ENCODE measurements around the gene FRRS1. TPM values are rescaled to one million over a fixed set of nuclear protein-coding genes. Genes with fewer than 3 reads are reported as not detected.

The FRRS1 gene
- total RNA-seq, 1 donor from 2014 or later: 6.8 TPM

- ATAC-seq (no peak), DNase-seq (no peak)
- Histone ChIP-seq H3K27ac (no peak overlapping the region), H3K4me3 (no peak overlapping the region), H3K9me3 (no peaks in the 10 kb centered on the region), H3K4me1 (no peaks in the 10 kb centered on the region), H3K36me3 (no peaks in the 10 kb centered on the region), H3K27me3 (no peaks in the 10 kb centered on the region)
- no peak for TF ChIP-seq CTCF (IDR thresholded peaks at IDR 0.05)
- intact Hi-C loops (cut with DNase I): no loop called here
Measured at GRCh38 chr1:99784809-99785255, 18.4 kb upstream of the FRRS1 start.

GRCh38 chr1:99784143-99784542 is 17.7 kb upstream of the FRRS1 start:
- ATAC-seq: no peak
- Histone ChIP-seq H3K27ac (no peak overlapping the region), H3K36me3 (no peaks in the 10 kb centered on the region), H3K4me1 (no peaks in the 10 kb centered on the region), H3K4me3 (no peak overlapping the region), H3K27me3 (no peaks in the 10 kb centered on the region), H3K9me3 (no peaks in the 10 kb centered on the region)
- TF ChIP-seq CTCF (IDR thresholded peaks at IDR 0.05): no peak
- DNase-seq: no peak
- intact Hi-C loops (cut with DNase I): no loop called here

- no peak for DNase-seq
- ATAC-seq: no peak
- Histone ChIP-seq H3K36me3 (no peaks in the 10 kb centered on the region), H3K9me3 (no peaks in the 10 kb centered on the region), H3K27me3 (no peaks in the 10 kb centered on the region), H3K27ac (no peak overlapping the region), H3K4me1 (no peaks in the 10 kb centered on the region), H3K4me3 (no peak overlapping the region)
- no peak for TF ChIP-seq CTCF (IDR thresholded peaks at IDR 0.05)
- intact Hi-C loops (cut with DNase I): no loop called here
Measured at GRCh38 chr1:99782920-99783319, 16.5 kb upstream of the FRRS1 start.

- Histone ChIP-seq H3K27ac (no peak overlapping the region), H3K4me3 (no peak overlapping the region), H3K9me3 (no peaks in the 10 kb centered on the region), H3K4me1 (no peaks in the 10 kb centered on the region), H3K27me3 (no peaks in the 10 kb centered on the region), H3K36me3 (no peaks in the 10 kb centered on the region)
- intact Hi-C loops (cut with DNase I): no loop called here
- no peak for ATAC-seq
- no peak for TF ChIP-seq CTCF (IDR thresholded peaks at IDR 0.05)
- DNase-seq: no peak
Measured at GRCh38 chr1:99782397-99782796, 16.0 kb upstream of the FRRS1 start.

GRCh38 chr1:99781798-99782197 is 15.4 kb upstream of the FRRS1 start:
- Histone ChIP-seq H3K27me3 (no peaks in the 10 kb centered on the region), H3K9me3 (no peaks in the 10 kb centered on the region), H3K27ac (no peak overlapping the region), H3K36me3 (no peaks in the 10 kb centered on the region), H3K4me3 (no peak overlapping the region), H3K4me1 (no peaks in the 10 kb centered on the region)
- ATAC-seq (no peak), DNase-seq (no peak)
- intact Hi-C loops (cut with DNase I): no loop called here
- TF ChIP-seq CTCF (IDR thresholded peaks at IDR 0.05): no peak

GRCh38 chr1:99777752-99778151 is 11.3 kb upstream of the FRRS1 start:
- no peak for TF ChIP-seq CTCF (IDR thresholded peaks at IDR 0.05)
- intact Hi-C loops (cut with DNase I): no loop called here
- Histone ChIP-seq H3K4me3 (no peak overlapping the region), H3K27ac (no peak overlapping the region), H3K36me3 (no peaks in the 10 kb centered on the region), H3K9me3 (no peaks in the 10 kb centered on the region), H3K27me3 (no peaks in the 10 kb centered on the region), H3K4me1 (no peaks in the 10 kb centered on the region)
- no peak for DNase-seq
- ATAC-seq: no peak
